ENCODE measurements around the gene NCBP3.

Gene NCBP3, protein sequence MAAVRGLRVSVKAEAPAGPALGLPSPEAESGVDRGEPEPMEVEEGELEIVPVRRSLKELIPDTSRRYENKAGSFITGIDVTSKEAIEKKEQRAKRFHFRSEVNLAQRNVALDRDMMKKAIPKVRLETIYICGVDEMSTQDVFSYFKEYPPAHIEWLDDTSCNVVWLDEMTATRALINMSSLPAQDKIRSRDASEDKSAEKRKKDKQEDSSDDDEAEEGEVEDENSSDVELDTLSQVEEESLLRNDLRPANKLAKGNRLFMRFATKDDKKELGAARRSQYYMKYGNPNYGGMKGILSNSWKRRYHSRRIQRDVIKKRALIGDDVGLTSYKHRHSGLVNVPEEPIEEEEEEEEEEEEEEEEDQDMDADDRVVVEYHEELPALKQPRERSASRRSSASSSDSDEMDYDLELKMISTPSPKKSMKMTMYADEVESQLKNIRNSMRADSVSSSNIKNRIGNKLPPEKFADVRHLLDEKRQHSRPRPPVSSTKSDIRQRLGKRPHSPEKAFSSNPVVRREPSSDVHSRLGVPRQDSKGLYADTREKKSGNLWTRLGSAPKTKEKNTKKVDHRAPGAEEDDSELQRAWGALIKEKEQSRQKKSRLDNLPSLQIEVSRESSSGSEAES

DNA sequence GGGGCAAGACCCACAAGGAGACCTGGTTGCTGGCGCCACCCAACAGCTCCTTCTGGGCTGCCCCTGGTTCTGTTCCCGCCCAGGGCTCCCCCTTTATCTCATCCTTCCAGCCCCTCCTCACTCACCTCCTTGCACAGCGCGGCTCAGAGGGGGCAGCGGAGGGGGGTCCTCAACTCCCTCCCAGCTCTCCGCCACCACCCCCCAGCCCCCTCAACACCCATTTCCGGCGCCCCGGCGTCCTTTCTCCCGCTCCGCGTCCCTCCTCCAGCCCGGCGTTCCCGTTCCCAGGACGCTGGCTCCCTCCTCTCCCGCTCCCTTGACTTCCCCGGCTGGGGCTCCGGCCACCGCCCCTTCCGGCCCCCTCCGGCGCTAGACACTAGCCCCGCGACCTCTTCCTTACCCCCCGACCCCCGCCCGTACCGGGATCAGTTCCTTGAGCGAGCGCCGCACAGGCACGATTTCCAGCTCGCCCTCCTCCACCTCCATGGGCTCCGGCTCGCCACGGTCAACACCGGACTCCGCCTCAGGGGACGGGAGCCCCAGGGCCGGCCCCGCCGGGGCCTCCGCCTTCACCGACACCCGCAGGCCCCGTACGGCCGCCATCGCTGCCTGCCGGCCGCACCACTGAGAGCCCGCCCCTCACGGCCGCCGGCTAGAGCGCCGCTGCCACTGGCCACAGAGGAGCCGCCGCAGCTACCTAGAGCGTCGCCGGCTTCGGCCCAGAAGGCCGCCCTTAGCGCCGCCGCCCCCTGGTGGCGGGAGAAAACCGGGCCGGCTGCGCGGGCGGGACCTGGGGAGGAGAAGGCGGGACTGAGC, at the start of gene NCBP3:
NCBP3 (minus strand) TSS at position 626 of the 816 bp plus-strand sequence; CDS start at position 603, 23 bp downstream.
- DNase-seq: peak; percentile 92

DNA sequence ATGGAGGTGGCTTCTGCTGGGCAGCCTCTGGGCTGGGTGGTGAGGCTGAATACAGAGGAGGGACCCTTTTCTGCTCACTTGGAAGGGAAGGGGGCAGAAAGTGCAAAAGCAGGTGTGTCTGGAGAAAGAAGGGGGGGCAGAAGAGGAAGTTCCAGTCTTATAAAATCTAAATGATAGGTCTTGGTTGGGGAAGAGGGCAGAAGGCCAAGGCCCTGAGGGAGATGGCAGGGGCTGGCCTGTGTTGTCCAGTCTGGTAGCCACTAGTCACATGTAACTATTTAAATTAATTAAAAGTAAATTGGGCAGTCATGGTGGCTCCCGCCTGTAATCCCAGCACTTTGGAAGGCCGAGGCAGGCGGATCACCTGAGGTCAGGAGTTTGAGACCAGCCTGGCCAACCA, 49.3 kb upstream of the NCBP3 start:
- DNase-seq: no peak

DNA sequence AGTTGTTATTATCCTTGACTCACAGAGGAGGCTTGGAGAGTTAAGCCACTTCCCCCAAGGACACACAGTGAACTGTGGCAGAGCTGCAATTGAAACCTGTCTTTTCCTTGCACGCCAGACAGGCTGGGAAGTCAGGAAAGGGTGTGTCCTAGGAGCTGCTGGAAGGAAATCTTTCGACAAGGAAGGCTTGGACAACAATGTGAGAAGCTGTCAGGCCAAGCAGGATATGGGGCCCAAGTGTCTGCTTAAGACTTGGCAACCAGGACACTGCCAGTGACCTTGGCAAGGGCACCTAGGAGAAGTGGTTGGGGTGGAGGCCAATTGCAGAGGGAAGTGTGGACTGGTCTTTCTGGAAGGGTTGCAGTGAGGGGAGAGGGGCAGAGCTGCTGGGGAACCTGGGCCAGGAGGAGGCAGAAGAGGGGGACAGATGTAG, 48.9 kb upstream of the NCBP3 start:
- DNase-seq: peak; percentile 55

DNA sequence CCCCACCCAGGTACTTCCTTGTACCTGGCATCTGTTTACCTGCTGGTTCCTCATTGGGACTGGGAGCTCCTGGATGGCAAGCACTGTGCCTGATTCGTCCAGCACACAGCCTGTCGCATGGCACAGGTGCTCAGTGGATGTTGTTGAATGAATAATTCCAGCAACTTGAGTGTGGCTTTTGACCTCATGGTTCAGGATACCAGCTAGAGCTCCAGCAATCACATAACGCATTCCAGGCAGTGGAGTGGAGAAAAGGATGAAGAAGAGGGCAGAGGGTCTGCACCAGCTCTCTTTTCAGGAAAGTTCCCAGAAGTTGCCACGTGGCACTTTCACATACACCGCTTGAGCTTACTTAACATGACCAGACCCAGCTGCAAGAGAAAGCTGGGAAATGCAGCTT, 48.1 kb upstream of the NCBP3 start:
- DNase-seq: no peak

DNA sequence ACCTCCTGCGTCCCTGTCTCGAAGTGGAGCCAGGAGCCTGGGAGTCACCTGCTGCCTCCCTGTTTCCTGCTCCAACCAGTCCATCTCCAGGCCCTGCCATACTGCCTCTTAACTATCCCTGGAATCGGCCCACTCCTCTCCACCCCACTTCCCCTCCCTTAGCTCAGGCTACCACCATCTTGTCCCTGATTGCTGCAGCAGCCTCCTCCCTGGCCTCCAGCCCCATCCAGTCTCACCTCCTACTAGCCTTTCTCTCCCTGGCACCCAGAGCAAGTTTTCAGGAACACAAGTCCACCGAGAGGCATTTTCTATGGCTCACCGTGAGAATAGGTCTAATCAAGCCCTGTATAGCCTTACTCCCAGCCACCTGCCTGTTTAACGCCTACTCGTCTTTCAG, 47.7 kb upstream of the NCBP3 start:
- DNase-seq: no peak

DNA sequence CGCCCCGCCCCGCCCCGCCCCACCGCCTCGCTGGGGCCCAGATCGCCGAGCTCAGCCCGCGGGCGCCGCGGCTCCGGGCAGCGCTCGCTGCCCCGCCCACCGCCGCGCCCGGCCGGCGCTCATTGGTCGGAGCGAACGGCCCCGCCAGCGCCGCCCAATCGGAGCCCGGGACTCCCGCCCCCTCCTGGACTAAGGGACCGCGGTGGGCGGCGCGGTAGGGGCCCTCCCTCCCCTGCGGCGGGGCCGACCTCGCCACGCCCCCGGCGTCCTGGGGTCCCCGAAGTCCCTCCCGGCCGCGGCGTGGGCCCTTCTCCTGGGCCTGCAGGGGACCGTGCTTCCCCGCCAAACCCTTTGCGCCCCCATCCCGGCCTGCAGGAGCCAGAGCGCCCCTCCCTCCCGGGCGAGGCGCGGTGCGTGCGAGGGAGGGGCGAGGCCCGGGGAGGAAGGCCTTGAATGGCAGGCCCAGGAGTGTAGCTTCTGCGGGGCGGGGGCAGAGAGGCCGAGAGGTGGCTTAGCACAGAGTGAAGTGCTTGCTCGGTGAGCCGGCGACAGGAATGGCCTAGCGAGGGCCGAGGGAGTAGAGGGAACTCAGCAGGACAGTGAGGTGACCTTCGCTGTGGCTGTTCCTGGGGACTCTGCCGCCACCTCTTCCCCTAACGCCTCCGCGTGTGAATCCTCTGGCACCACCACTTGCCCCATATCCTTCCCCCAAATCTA, 47.1 kb upstream of the NCBP3 start, which contains the start of gene CAMKK1:
CAMKK1 (minus strand) TSS at position 51 of the 717 bp plus-strand sequence. CDS start 7,366 bp downstream, outside the sequence.
- peak; percentile 89 for DNase-seq

DNA sequence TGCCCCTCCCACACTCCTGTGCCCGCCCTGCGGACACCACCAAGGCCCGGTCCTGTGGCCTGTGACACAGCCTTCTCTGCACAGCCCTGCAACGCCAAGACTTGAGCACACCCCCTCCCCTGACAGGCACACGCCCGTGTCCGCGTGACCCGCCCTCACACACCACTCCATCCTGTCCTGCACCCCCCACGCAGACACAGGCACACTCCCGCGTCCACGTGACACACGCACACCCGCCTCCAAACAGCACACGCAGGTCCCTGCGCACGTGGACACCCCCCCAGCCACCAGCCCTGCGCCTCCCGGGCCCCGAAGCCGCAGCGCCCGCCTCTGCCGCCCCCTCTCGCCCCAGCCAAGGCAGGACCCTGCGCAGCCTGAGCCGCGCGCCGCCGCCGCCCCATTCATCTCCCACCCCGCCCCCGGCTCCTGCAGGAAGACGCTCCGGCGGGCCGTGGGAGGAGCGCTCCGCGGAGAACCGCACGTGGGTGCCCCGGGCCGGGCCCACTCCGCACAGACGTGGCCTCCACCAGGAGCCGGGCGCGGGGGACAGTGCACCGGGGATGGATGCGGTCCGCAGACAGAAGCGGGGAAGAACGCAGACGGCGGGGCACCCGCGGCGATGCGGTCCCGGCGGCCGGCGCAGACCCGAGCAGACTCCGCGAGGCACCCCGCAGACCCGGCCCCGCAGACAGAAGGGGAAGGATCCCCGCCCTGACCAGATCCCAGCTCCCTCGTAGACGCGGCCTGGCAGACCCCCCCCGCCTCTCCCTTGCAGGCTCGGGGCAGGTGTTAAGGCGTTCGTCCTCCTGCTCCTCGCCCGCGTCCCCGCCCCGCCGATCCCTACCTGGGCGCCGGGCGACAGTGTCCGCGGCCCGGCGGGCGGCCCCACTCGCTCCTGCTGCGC, 46.3 kb upstream of the NCBP3 start:
- peak; percentile 70 for DNase-seq

DNA sequence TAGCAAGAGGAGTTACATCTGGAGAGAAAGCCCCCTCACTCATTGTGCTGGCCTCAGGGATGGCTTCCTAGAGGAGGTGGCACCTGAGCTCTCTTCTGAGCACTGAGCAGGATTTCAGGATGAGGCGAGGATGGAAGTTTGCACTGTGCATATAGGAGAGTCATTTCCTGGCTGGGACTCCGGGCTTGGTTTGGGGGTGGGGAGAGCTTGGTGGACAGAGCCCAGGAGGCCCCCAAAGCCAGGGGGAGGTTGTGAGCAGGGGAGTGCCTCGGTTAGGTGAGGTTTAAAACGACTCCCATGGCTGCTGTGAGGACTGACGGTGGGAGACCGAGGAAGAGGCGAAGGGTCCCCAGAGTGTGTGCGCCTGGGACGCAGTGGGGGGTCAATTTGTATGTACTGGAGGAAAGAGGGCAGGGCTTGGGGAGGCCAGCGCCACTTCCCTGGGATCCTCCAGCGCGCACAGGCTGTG, 45.6 kb upstream of the NCBP3 start:
- DNase-seq: peak; percentile 46

DNA sequence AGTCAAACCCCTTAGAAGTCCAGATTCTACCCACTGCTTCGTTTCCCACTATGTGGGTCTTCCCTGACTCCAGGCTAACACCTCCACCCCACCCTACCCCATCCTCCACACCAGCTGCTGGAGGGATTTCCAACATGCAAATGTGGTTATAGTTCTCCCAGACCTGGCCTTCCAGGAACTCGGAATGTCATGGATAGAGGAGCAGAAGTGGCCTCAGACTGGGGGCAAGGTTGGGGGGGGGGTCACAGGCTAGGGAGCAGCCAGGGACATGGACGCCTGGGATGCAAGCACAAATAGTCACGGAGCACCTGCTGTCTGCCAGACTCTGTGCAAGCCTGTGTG, 44.8 kb upstream of the NCBP3 start:
- DNase-seq: no peak

DNA sequence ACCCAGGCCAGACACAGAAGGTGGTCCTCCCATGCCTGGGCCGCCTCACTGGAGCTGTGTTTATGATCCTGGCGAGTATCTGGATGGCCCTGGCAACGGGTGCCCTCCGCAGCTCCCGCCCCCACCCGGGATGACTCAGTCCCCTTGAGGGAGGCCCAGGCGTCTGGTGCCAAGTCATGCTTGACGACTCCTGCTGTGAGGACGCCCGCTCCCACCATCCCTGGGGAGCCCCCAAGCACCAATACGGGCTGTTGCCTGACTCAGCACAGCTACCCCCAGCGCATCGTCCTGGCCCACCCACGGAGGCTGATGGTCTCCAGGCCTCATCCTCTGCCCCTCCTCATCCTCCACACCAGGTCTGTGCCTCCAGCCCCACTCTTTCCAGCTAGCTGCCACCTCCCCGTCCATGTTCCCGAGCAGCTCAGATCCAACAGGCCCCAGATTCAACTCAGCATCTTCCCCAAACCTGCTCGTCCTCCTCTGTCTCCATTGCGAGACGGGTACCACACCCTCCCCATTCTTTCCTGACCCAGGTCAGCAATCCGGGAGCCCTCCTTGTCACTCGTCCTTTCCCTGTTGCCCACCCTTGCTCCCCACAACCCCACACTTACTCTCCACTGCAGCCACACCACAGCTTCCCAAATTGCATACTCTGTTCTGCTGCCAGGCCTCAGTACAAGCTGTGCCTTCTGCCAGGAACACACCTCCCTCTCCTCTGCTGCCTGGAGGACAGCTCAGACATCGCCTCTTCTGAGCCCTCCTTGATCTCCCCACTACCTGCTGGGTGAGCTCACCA, 44.2 kb upstream of the NCBP3 start:
- peak; percentile 96 for DNase-seq

DNA sequence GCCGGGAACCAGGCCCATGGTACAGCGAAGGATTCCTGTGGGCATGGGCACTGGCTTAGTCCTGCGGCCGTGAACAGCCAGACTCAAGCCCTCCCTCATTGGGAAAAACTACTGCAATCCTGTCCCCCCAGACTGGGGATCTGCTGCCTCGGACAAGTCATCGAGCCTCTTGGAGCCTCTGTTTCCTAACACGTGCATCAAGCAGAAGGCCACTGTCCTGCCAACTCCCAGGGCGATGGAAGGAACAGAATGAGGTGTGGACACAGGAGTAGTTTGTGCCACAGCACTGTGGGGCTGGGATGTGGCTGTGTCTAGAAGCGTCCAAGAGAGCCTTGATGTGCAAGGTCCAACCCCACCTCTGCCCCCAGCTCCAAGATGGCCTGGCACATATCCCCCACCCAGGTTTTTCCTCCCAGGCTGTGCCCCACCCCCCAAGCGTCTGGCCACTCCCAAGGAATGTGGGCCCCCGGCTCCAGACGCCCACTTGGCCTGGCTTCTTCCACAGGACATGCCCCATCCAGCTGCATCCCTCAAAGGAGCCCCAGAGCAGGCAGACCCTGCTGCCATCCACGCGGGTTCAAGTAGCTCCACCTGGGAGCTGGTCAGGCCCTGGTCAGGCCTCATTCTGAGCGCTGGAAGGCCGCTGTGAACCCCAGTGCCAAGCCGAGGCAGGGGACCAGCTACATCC, 43.4 kb upstream of the NCBP3 start:
- DNase-seq: no peak

DNA sequence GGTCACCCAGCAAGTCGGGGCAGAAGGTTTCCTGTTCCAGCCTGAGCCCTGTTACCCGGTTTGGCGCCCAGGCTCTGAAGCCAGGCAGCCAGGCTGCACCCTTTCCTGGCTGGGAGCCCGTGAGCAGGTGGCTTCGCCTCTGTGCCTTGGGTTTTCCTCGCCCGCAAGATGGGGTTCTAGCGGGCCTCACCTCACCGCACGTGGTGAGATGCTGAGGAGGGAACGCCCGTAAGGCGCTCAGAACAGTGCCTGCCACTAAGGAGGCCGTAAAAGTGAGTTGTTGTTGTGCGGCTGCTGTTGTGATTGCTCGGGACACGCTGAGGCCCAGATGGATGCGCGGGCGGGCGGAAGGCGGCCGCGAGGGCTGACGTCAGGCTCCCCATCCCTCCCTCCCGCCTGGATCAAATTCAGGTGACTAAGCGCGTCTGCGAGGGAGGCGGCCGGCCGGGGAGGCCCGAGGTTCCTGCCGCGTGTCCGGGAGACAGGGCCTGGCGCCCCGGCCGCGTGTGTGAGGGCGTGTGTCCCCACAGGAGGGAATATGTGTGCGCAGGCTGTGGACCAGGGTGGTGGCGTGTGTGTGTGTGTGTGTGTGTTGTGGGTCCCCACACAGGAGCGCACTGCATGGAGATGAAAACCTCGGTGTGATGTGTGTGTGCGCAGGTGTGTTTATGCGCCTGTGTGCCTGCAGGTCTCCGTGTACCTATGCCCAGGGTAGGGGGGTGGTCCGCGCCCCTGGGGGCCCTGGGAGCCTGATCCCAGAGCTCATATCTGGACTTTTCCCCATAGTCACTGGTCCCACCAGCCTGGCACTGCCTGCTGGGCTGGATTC, 42.5 kb upstream of the NCBP3 start:
- peak; percentile 93 for DNase-seq

DNA sequence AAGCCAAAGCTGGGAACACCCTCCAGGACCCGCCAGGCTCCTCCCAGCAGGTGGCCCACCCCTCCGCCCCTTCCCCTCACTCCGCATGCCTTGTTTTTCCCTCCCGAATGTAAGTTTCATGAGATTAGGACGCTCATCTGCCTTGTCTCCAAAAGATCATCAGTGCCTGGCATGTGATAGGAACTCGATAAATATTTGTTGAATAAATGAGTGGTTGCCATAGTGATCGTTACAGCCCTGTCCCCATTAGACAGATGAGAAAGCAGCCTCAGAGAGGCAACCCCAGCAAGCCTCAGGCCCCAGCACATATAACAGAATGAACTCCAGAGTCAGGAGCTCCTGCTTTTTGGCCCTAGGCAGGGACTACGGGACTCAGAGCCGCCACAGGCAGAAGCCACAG, 41.8 kb upstream of the NCBP3 start:
- DNase-seq: no peak

DNA sequence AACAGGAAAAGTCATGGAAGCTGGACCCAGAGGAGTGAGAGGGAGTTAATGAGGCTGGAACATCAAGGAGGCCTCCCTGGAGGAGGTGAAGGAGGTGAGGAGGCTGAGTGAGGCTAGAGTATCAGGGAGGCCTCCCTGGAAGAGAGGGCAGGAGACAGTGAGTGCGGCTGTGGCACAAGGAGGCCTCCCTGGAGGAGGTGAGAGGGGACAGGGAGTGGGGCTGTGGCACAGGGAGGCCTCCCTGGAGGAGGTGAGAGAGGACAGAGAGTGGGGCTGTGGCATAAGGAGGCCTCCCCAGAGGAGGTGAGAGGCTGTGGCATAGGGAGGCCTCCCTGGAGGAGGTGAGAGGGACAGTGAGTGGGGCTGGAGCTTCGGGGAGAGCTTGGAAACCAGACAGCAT, 41.3 kb upstream of the NCBP3 start:
- no peak for DNase-seq

DNA sequence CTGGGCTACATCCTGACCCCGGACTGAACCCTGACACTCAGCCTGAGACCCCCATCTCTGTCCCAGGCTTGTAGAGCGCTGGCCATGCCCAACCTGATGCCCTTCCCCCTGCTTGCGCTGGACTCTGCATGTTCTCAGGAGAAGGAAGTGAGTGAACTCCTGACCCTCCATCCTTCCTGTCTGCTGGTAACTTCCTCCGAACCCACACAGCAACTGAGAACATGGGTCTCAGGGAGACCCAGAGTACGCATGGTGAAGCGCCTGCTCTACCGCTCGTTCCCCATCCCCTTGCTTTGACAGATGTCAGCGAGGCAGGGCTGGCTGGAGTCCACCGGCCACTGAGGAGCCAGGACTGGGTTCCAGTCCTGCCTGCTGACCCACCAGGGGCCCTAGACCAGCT, 40.7 kb upstream of the NCBP3 start:
- no peak for DNase-seq

DNA sequence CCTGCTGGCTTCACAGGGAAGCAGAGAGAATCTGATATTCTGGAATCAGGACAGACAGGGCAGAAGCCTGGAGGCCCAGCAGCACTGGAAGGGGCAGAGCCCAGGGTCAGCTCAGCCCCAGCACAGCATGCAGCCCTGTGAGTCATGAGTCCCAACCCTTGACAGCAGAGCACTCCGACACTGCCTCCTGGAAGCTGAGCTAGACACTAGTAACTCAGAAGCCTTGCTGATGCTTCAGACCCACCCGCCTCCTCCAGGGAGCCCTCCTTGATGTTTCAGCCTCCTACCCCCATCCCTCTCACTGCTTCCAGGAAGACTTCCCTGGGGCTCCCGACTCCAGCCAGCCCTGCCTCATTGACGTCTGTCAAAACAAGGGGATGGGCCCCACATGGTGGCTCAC, 39.9 kb upstream of the NCBP3 start:
- peak; percentile 53 for DNase-seq

DNA sequence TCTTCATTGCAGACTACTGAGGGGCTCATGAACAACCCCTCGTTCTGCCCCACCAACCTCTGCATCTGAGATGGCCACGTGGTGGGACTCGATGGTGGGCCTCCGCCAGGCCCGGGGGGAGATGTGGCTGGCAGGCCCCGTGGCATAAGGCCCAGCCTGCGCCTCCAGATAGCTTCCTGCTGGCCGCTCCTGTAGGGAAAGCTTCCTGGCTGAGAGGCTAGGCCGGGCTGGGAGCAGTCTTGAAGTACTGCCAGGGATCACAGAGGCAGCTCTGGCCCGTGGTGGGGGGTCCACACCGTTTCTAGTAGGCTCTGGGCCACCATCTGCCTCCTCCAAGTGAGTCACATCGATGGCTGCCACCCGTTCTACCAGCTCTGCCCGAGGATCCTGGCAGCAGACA, 39.2 kb upstream of the NCBP3 start:
- no peak for DNase-seq

DNA sequence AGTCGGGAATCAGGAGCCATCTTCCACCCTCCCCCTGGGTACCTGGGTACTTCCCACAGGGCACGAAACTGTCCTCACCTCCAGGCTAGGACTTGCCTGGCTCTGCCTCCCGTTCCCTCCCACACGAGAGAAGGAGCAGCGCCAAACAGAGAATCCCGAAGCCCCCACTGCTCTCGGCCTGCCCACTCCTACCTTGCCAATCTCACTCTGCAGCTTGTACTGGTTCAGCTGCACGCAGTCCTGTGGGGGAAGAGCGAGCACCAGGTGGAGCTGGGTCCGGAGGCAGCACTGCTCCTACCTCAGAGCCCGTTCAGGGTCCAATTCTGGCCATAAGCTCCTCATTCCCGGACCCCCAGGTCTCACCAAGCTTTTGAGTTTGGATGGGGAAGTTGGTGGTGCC, 38.1 kb upstream of the NCBP3 start:
- no peak for DNase-seq

DNA sequence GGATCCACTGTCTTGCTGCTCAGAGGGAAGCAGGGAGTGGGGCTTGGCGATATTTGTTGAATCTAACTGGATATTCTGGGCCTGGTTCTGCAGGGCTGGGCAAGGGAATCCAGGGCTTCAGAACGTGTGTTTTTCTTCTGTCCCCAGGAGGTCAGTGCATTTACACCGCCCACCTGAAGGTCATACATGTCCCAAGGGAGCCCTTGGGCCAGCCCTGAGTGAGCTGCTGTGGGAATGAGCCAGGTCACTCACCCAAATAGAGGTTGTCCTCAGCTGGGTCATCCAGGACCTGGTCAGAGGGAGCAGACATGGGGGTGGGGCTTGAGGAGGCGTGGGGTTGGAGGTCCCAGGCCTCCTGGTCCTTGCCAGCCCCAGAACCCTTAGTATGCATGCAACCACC, 36.2 kb upstream of the NCBP3 start:
- no peak for DNase-seq
